Transverse colon (tissue), 4 donors: ENCODE measurements around the gene GLRX2. TPM values are rescaled to one million over a fixed set of nuclear protein-coding genes. Genes with fewer than 3 reads are reported as not detected.

Experiments used
- small RNA-seq, 4 donors: library from RNA; depleted of rRNA; stranded (forward); fragments of <200 nt; gene quantifications; one replicate each; pipeline ENCODE3, GENCODE V24; 2016
- total RNA-seq, 4 donors: library from RNA; depleted of rRNA; stranded (reverse); fragments of >200 nt; gene quantifications; one replicate each; pipeline ENCODE4 v1.1.0, GENCODE V29; 2016

The GLRX2 gene
- total RNA-seq, 4 donors from 2014 or later: 0.40 to 8.3 (median 3.7) TPM

Small RNA genes lying within 50 kb of the gene (small RNA-seq; reads per million reads assigned to genes)
- 0 to 0.18 (median 0) reads per million in 4 donors for gene MIR1278
- gene SCARNA18B: 0 reads per million in 4 donors

Other genes starting within 250 kb of the GLRX2 start
- 10 to 100 TPM; 13.7 to 35.0 (median 26.0) TPM for gene UCHL5, start 46.1 kb downstream of the GLRX2 start, total RNA-seq
- gene RO60, start 45.8 kb downstream of the GLRX2 start, total RNA-seq: 10 to 100 TPM; 11.6 to 67.2 (median 62.4) TPM
- 100 to 1,000 TPM in 1 of 4 donors, 10 to 100 TPM in 3; 26.2 to 208 (median 54.6) TPM for gene CDC73, start 16.6 kb upstream of the GLRX2 start, total RNA-seq
- gene B3GALT2, start 81.2 kb upstream of the GLRX2 start, total RNA-seq: under 1 TPM in 3 of 4 donors, not detected in 1; 0.20 to 0.82 (median 0.64) TPM